Endothelial cell of umbilical vein (primary cell): ENCODE measurements around the gene INPP5A. TPM values are rescaled to one million over a fixed set of nuclear protein-coding genes. Genes with fewer than 3 reads are reported as not detected.

Experiments used
- BruUV-seq: library from RNA; stranded (reverse); fragments of 400-500 nt; replicated peaks from 2 replicates; lab custom pipeline; 2021; lab: Mats Ljungman, UMichigan
- CTCF ChIA-PET: fragments of 300-600, 350-600 bp; sonication (Branson Sonifier 250); formaldehyde crosslinking; loops from one replicate; lab custom pipeline; 2021; ENCODE audit warnings: antibody characterized with exemption, inconsistent platforms; lab: Charles Lee
- POLR2A ChIA-PET: fragments of 300-600, 350-600 bp; sonication (Branson Sonifier 250); formaldehyde crosslinking; loops from one replicate; lab custom pipeline; 2021; ENCODE audit warnings: antibody characterized with exemption, inconsistent platforms; lab: Charles Lee
- DNase-seq: peaks from one replicate; pipeline ENCODE4 v3.0.0-alpha.2; 2011; ENCODE audit warnings: low read depth, low spot score
- FAIRE-seq: peaks from 2 replicates; lab custom pipeline; 2011; peaks lifted over from hg19 to GRCh38; lab: Jason Lieb, UNC
- H2AFZ ChIP-seq: 2 replicates; pipeline ENCODE4 v1.6.0; 2012; ENCODE audit warnings: low read depth, low read length, control low read depth, inconsistent platforms
- H3K27ac ChIP-seq: 2 replicates; pipeline ENCODE4 v1.5.1; 2011; ENCODE audit warnings: low read depth, mild to moderate bottlenecking, control low read depth, low read length, moderate library complexity; ENCODE audit not compliant: insufficient read depth
- H3K27me3 ChIP-seq, 2 experiments: 2 replicates each; pipeline versions ENCODE4 v1.6.0 to v1.6.1; 2011; ENCODE audit warnings: low read length in 2 of 2, mixed read lengths in 1 of 2; ENCODE audit not compliant: control insufficient read depth in 2 of 2, insufficient read depth in 2 of 2
- H3K36me3 ChIP-seq, 2 experiments: 2 replicates in 1 of 2; 3 replicates in 1 of 2; pipeline ENCODE4 v1.5.1; 2011; ENCODE audit warnings: low read length in 2 of 2, mild to moderate bottlenecking in 1 of 2, moderate library complexity in 1 of 2; ENCODE audit not compliant: control insufficient read depth in 2 of 2, insufficient read depth in 2 of 2; ENCODE audit errors: extremely low read depth in 1 of 2
- H3K4me1 ChIP-seq: 3 replicates; pipeline ENCODE4 v1.5.1; 2011; ENCODE audit warnings: mild to moderate bottlenecking, low read length; ENCODE audit not compliant: control insufficient read depth, insufficient read depth; ENCODE audit errors: extremely low read depth
- H3K4me2 ChIP-seq: 2 replicates; pipeline ENCODE4 v1.6.1; 2011; ENCODE audit warnings: low read length, control low read depth, mixed read lengths; ENCODE audit not compliant: insufficient read depth
- H3K4me3 ChIP-seq, 3 experiments: fragments of 200-600 bp in 1 of 3; sonication (generic), shearing (Covaris generic) in 1 of 3; replicated peaks in 1 of 3; 2 replicates each; pipeline ENCODE4 v1.5.1; 2011 to 2016; ENCODE audit warnings: control low read depth in 3 of 3, low read length in 3 of 3, mild to moderate bottlenecking in 2 of 3, inconsistent platforms in 1 of 3, low read depth in 1 of 3, moderate library complexity in 1 of 3; ENCODE audit not compliant: insufficient read depth in 1 of 3
- H3K79me2 ChIP-seq: 2 replicates; pipeline ENCODE4 v1.6.0; 2012; ENCODE audit warnings: low read length, inconsistent platforms; ENCODE audit not compliant: control insufficient read depth, insufficient read depth
- H3K9ac ChIP-seq: replicated peaks from 2 replicates; pipeline ENCODE3; 2011; ENCODE audit warnings: low read length, control low read depth; ENCODE audit not compliant: insufficient read depth; ENCODE audit errors: extremely low read depth
- H3K9me1 ChIP-seq: replicated peaks from 3 replicates; pipeline ENCODE4 v1.6.0; 2011; ENCODE audit warnings: mild to moderate bottlenecking, low read length; ENCODE audit not compliant: control insufficient read depth, insufficient read depth; ENCODE audit errors: extremely low read depth
- H3K9me3 ChIP-seq: replicated peaks from 2 replicates; pipeline ENCODE4 v1.5.1; 2012; ENCODE audit warnings: low read length, inconsistent platforms; ENCODE audit not compliant: control insufficient read depth, insufficient read depth
- H4K20me1 ChIP-seq: replicated peaks from 2 replicates; pipeline ENCODE3; 2011; ENCODE audit warnings: mild to moderate bottlenecking, low read length; ENCODE audit not compliant: control insufficient read depth, insufficient read depth; ENCODE audit errors: extremely low read depth
- CTCF ChIP-seq, 2 donors: IDR thresholded peaks; 1 replicate in 1 of 2; 2 replicates in 1 of 2; pipeline ENCODE4 v1.5.1; 2011; ENCODE audit warnings: low read length in 2 of 2, mild to moderate bottlenecking in 2 of 2, moderate library complexity in 2 of 2, control low read depth in 1 of 2, inconsistent platforms in 1 of 2, low read depth in 1 of 2; ENCODE audit not compliant: insufficient read depth in 1 of 2; ENCODE audit errors: extremely low read depth in 1 of 2
- EZH2 ChIP-seq: IDR thresholded peaks from 2 replicates; pipeline ENCODE4 v1.6.1; 2012; ENCODE audit warnings: borderline replicate concordance, low read depth, mild to moderate bottlenecking, moderate library complexity, low read length, inconsistent platforms; ENCODE audit not compliant: severe bottlenecking
- FOS ChIP-seq: IDR thresholded peaks from 2 replicates; pipeline ENCODE4 v1.6.1; 2011; ENCODE audit warnings: mild to moderate bottlenecking, low read length, moderate library complexity, borderline replicate concordance; ENCODE audit not compliant: insufficient read depth
- GATA2 ChIP-seq: IDR thresholded peaks from 2 replicates; pipeline ENCODE4 v1.7.0; 2011; ENCODE audit warnings: low read depth, mild to moderate bottlenecking, moderate library complexity, mixed read lengths, low read length; ENCODE audit not compliant: insufficient read length, insufficient read depth
- MAX ChIP-seq: IDR thresholded peaks from 2 replicates; pipeline ENCODE4 v1.6.1; 2011; ENCODE audit not compliant: insufficient read depth, insufficient read length
- MYC ChIP-seq: IDR thresholded peaks from one replicate; pipeline ENCODE4 v1.6.1; 2011; ENCODE audit warnings: mild to moderate bottlenecking, low read depth, low read length
- POLR2AphosphoS5 ChIP-seq: IDR thresholded peaks from 2 replicates; pipeline ENCODE4 v1.6.1; 2012; ENCODE audit warnings: low read depth, mild to moderate bottlenecking, control low read depth, low read length, moderate library complexity; ENCODE audit not compliant: insufficient read depth
- dilution Hi-C: fragments of 300-500 bp; cut with MboI; formaldehyde crosslinking; loops from one replicate; pipeline ENCODE4 v1.15.0; 2019; ENCODE audit warnings: low sequenced_read_pairs; ENCODE audit not compliant: extremely low pct_ligation_motif_present
- intact Hi-C: fragments of 100-400 bp; cut with micrococcal nuclease; formaldehyde crosslinking; loops from one replicate; pipeline ENCODE4 v1.10.0; 2022
- polyA plus RNA-seq, 4 experiments: library from polyadenylated mRNA; depleted of rRNA in 3 of 4; stranded (reverse) in 3 of 4; unstranded in 1 of 4; fragments of >200 nt; gene quantifications; 2 replicates each; pipeline versions ENCODE4 v1.2.1 to v1.2.3, GENCODE V29; 2011 to 2012; ENCODE audit warnings: missing spikeins in 1 of 4
- total RNA-seq: library from RNA; stranded (reverse); gene quantifications from 2 replicates; pipeline ENCODE4 v1.2.3, GENCODE V29; 2021

INPP5A gene
- total and polyA plus RNA-seq, 2 donors (not counting 3 experiments of a cell fraction or from before 2014, with no cell fraction given), result 22.9 to 33.2 TPM

DNA sequence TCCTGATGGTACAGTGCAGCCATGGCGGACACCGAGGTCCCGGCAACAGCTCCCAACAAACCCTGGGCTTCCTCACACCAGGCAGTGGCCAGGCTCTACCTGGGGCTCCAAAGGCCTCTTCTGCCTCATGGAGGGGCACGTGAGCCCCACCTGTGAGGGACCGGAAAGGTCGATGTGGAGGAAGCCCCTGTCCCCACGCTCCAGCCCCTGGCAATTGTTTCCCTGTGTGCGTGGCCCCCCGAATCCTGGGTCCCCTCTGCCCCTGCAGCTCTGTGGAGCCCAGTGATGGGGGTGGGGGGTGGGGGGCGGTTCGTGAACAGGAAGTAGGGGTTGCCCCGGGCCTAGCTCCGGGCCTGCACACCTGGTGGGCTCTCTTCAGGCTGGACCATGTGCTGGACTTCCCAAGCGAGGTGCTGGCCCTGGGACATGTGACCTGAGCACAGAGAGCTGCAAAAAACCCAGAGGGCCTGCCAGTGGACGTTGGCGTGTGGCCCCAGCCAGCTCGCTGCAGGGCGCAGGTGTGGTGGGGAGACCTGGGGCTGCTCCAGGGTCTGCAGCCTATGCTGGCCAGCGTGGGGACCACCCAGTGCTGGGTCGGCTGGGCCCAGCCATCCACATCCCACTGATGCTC lies 72.6 kb downstream of the INPP5A start:
- Histone ChIP-seq H3K36me3 (no peaks in the 10 kb centered on the region), H4K20me1 (no peaks in the 10 kb centered on the region), H3K4me1 (no peaks in the 10 kb centered on the region), H3K27ac (no peak overlapping the region), H3K27me3 (no peaks in the 10 kb centered on the region), H3K9ac (no peak overlapping the region), H3K4me2 (no peak overlapping the region), H3K9me1 (no peaks in the 10 kb centered on the region), H2AFZ (no peak overlapping the region), H3K9me3 (no peaks in the 10 kb centered on the region), H3K4me3 (no peak overlapping the region), H3K79me2 (no peaks in the 10 kb centered on the region)
- intact Hi-C loops (no loop called here), dilution Hi-C loops (no loop called here)
- FAIRE-seq (no peak), DNase-seq (no peak)
- no TSS peak for BruUV-seq
- POLR2A ChIA-PET, result no interaction called here
- CTCF ChIA-PET, result no interaction called here
- no peak for TF ChIP-seq EZH2
- TF ChIP-seq FOS, result no peak
- TF ChIP-seq POLR2AphosphoS5, result no peak
- no peak for TF ChIP-seq MYC
- TF ChIP-seq GATA2, result no peak
- no peak for TF ChIP-seq MAX
- TF ChIP-seq CTCF (IDR thresholded peaks at IDR 0.05; ENCODE audit: extremely low read depth in 1 of 2, insufficient read depth in 1 of 2, low read depth in 1 of 2, low read length in 2 of 2), result no peak
